ENCODE measurements around the gene ZNF678.
A peak's percentile ranks its signal among the peaks of the same experiment; 100 is the strongest.

Gene ZNF678

GRCh38 chr1:227563324-227564201 is at the start of gene ZNF678:
ZNF678 (plus strand) TSS chr1:227563556; CDS start chr1:227650992, 87,436 bp downstream.
- H3K4me3 ChIP-seq (ENCODE audit: low read length): peak within 1 kb of the TSS; percentile 89
- peak within 1 kb of the TSS; percentile 74 for H3K27ac ChIP-seq (ENCODE audit: low read depth, low read length)
- H3K9ac ChIP-seq (ENCODE audit: low read length): peak within 1 kb of the TSS; percentile 54
- peaks cover 6% of the 10 kb centered on the region for H3K4me1 ChIP-seq (ENCODE audit: control insufficient read depth, insufficient read depth, low read length)
- peaks cover 12% of the 10 kb centered on the region for H3K27me3 ChIP-seq (ENCODE audit: control insufficient read depth, insufficient read depth, low read length)
- no peaks in the 10 kb centered on the region for H3K36me3 ChIP-seq (ENCODE audit: control insufficient read depth, insufficient read depth, low read length)

- Histone ChIP-seq H3K36me3 (ENCODE audit: control insufficient read depth, insufficient read depth, low read length) (no peaks in the 10 kb centered on the region), H3K9ac (ENCODE audit: low read length) (no peak overlapping the region), H3K27ac (ENCODE audit: low read depth, low read length) (no peak overlapping the region), H3K27me3 (ENCODE audit: control insufficient read depth, insufficient read depth, low read length) (no peaks in the 10 kb centered on the region), H3K4me3 (ENCODE audit: low read length) (no peak overlapping the region), H3K4me1 (ENCODE audit: control insufficient read depth, insufficient read depth, low read length) (no peaks in the 10 kb centered on the region)
Observed at GRCh38 chr1:227518876-227519275, 44.5 kb upstream of the ZNF678 start.

GRCh38 chr1:227521782-227522181 is 41.6 kb upstream of the ZNF678 start:
- H3K4me3 ChIP-seq (ENCODE audit: low read length): no peak overlapping the region
- H3K4me1 ChIP-seq (ENCODE audit: control insufficient read depth, insufficient read depth, low read length): no peaks in the 10 kb centered on the region
- H3K9ac ChIP-seq (ENCODE audit: low read length): no peak overlapping the region
- H3K27me3 ChIP-seq (ENCODE audit: control insufficient read depth, insufficient read depth, low read length): no peaks in the 10 kb centered on the region
- H3K27ac ChIP-seq (ENCODE audit: low read depth, low read length): no peak overlapping the region
- no peaks in the 10 kb centered on the region for H3K36me3 ChIP-seq (ENCODE audit: control insufficient read depth, insufficient read depth, low read length)

GRCh38 chr1:227526524-227526923 is 36.8 kb upstream of the ZNF678 start:
- Histone ChIP-seq H3K27me3 (ENCODE audit: control insufficient read depth, insufficient read depth, low read length) (no peaks in the 10 kb centered on the region), H3K27ac (ENCODE audit: low read depth, low read length) (no peak overlapping the region), H3K4me3 (ENCODE audit: low read length) (no peak overlapping the region), H3K36me3 (ENCODE audit: control insufficient read depth, insufficient read depth, low read length) (no peaks in the 10 kb centered on the region), H3K4me1 (ENCODE audit: control insufficient read depth, insufficient read depth, low read length) (no peaks in the 10 kb centered on the region), H3K9ac (ENCODE audit: low read length) (no peak overlapping the region)

GRCh38 chr1:227532019-227532619 is 31.2 kb upstream of the ZNF678 start:
- no peak overlapping the region for H3K4me3 ChIP-seq (ENCODE audit: low read length)
- H3K36me3 ChIP-seq (ENCODE audit: control insufficient read depth, insufficient read depth, low read length): no peaks in the 10 kb centered on the region
- no peak overlapping the region for H3K27ac ChIP-seq (ENCODE audit: low read depth, low read length)
- no peaks in the 10 kb centered on the region for H3K27me3 ChIP-seq (ENCODE audit: control insufficient read depth, insufficient read depth, low read length)
- H3K4me1 ChIP-seq (ENCODE audit: control insufficient read depth, insufficient read depth, low read length): no peaks in the 10 kb centered on the region
- no peak overlapping the region for H3K9ac ChIP-seq (ENCODE audit: low read length)

GRCh38 chr1:227540170-227541098 is 22.9 kb upstream of the ZNF678 start:
- Histone ChIP-seq H3K4me3 (ENCODE audit: low read length) (no peak overlapping the region), H3K9ac (ENCODE audit: low read length) (no peak overlapping the region), H3K36me3 (ENCODE audit: control insufficient read depth, insufficient read depth, low read length) (no peaks in the 10 kb centered on the region), H3K27me3 (ENCODE audit: control insufficient read depth, insufficient read depth, low read length) (no peaks in the 10 kb centered on the region), H3K27ac (ENCODE audit: low read depth, low read length) (no peak overlapping the region), H3K4me1 (ENCODE audit: control insufficient read depth, insufficient read depth, low read length) (no peaks in the 10 kb centered on the region)

- peak overlapping the region; percentile 67 for H3K4me3 ChIP-seq (ENCODE audit: low read length)
Observed at GRCh38 chr1:227541129-227541528, 22.2 kb upstream of the ZNF678 start.

GRCh38 chr1:227541796-227542152 is 21.6 kb upstream of the ZNF678 start:
- peak overlapping the region; percentile 67 for H3K4me3 ChIP-seq (ENCODE audit: low read length)
- H3K36me3 ChIP-seq (ENCODE audit: control insufficient read depth, insufficient read depth, low read length): no peaks in the 10 kb centered on the region
- no peaks in the 10 kb centered on the region for H3K4me1 ChIP-seq (ENCODE audit: control insufficient read depth, insufficient read depth, low read length)
- no peaks in the 10 kb centered on the region for H3K27me3 ChIP-seq (ENCODE audit: control insufficient read depth, insufficient read depth, low read length)
- no peak overlapping the region for H3K9ac ChIP-seq (ENCODE audit: low read length)
- peak overlapping the region; percentile 3 for H3K27ac ChIP-seq (ENCODE audit: low read depth, low read length)

More at GRCh38 chr1:227541129-227541528, 22.2 kb upstream of the ZNF678 start:
- H3K27ac ChIP-seq (ENCODE audit: low read depth, low read length): no peak overlapping the region
- H3K4me1 ChIP-seq (ENCODE audit: control insufficient read depth, insufficient read depth, low read length): no peaks in the 10 kb centered on the region
- no peaks in the 10 kb centered on the region for H3K27me3 ChIP-seq (ENCODE audit: control insufficient read depth, insufficient read depth, low read length)
- no peak overlapping the region for H3K9ac ChIP-seq (ENCODE audit: low read length)
- H3K36me3 ChIP-seq (ENCODE audit: control insufficient read depth, insufficient read depth, low read length): no peaks in the 10 kb centered on the region

GRCh38 chr1:227542153-227543120 is 20.9 kb upstream of the ZNF678 start:
- no peak overlapping the region for H3K9ac ChIP-seq (ENCODE audit: low read length)
- H3K36me3 ChIP-seq (ENCODE audit: control insufficient read depth, insufficient read depth, low read length): no peaks in the 10 kb centered on the region
- H3K4me3 ChIP-seq (ENCODE audit: low read length): peak overlapping the region; percentile 67
- H3K4me1 ChIP-seq (ENCODE audit: control insufficient read depth, insufficient read depth, low read length): no peaks in the 10 kb centered on the region
- H3K27me3 ChIP-seq (ENCODE audit: control insufficient read depth, insufficient read depth, low read length): no peaks in the 10 kb centered on the region
- H3K27ac ChIP-seq (ENCODE audit: low read depth, low read length): no peak overlapping the region

- no peaks in the 10 kb centered on the region for H3K27me3 ChIP-seq (ENCODE audit: control insufficient read depth, insufficient read depth, low read length)
- H3K9ac ChIP-seq (ENCODE audit: low read length): no peak overlapping the region
- H3K4me3 ChIP-seq (ENCODE audit: low read length): no peak overlapping the region
- H3K27ac ChIP-seq (ENCODE audit: low read depth, low read length): no peak overlapping the region
- H3K36me3 ChIP-seq (ENCODE audit: control insufficient read depth, insufficient read depth, low read length): no peaks in the 10 kb centered on the region
- no peaks in the 10 kb centered on the region for H3K4me1 ChIP-seq (ENCODE audit: control insufficient read depth, insufficient read depth, low read length)
Observed at GRCh38 chr1:227543283-227544066, 19.9 kb upstream of the ZNF678 start.

Measured in rectal smooth muscle tissue (tissue), 1 donor.